Stimulated activated CD8-positive, alpha-beta memory T cell treated with anti-CD3 and anti-CD28 coated beads, Interleukin-7, amount 100 ng/mL, for 1 hour (primary cell): Measurements from ENCODE around the gene DHX29.

Source experiments
- DNase-seq, 2 donors: peaks; one replicate each; pipeline ENCODE4 v3.0.0-alpha.2; 2020; ENCODE audit warnings: low read depth in 2 of 2

DHX29 gene

GRCh38 chr5:55232271-55232984 lies 75.1 kb downstream of the DHX29 start:
- no peak for DNase-seq

DNA sequence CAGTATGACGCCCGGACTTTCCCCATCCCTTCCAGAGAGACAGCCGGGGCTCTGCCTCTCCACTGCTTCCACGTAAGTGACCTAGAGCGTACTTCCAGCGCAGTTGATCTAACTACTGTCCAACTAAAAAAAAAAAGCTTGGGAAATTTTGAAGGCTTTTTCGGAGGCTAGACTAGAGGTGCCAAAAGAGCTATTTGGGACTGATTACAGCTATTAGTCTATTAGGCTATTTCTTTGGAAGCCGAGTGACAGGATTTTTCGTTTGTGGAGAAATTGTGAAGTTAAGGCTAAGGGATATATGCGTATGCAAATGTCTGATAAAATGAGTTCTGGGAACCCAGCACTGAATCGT lies 75.6 kb downstream of the DHX29 start:
- DNase-seq = no peak

GRCh38 chr5:55231029-55231918 lies 76.2 kb downstream of the DHX29 start:
- no peak for DNase-seq

- DNase-seq = no peak
Observed at GRCh38 chr5:55230086-55230629, 77.3 kb downstream of the DHX29 start.

DNA sequence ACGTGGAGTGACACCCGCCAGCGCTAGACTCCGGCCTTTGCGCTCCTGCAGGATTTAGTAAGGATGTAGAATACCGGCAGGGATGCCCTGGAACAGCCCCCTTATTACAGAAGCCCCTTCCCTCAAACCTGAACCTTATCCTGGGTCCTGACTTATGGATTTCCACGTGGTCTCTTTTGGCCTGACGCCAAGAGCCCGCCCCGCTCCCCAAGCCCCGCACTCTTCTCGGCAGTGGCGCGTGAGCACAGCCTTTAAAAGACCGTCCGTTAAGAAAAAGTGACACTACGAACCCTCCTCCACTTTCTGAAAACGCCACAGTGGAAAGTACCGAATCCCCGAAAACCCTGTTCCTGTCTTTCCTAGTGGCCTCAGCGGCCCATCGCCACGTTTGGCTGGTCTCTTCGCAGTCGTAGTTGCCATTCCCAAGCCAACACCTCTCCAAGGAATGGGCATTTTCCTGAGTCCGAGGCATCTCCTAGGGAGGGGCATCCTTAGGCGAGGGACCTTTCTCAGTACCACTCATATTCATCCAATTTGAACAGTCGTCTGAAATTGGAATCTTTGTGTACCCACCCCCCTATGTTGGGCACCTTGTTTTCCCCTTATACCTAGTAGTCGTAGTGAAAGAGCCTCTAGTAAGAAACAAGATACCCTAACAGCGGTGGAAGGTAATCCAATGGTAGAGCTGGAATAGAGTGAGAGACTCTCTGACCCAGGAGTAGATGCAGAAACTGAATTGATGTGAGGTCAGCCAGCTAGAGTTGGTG lies 79.6 kb downstream of the DHX29 start:
- no peak for DNase-seq

GRCh38 chr5:55226934-55227663 lies 80.4 kb downstream of the DHX29 start, which contains the start of gene MCIDAS:
Gene MCIDAS (minus strand): TSS chr5:55227315. CDS start chr5:55227138, 177 bp downstream.
- DNase-seq = no peak

DNA sequence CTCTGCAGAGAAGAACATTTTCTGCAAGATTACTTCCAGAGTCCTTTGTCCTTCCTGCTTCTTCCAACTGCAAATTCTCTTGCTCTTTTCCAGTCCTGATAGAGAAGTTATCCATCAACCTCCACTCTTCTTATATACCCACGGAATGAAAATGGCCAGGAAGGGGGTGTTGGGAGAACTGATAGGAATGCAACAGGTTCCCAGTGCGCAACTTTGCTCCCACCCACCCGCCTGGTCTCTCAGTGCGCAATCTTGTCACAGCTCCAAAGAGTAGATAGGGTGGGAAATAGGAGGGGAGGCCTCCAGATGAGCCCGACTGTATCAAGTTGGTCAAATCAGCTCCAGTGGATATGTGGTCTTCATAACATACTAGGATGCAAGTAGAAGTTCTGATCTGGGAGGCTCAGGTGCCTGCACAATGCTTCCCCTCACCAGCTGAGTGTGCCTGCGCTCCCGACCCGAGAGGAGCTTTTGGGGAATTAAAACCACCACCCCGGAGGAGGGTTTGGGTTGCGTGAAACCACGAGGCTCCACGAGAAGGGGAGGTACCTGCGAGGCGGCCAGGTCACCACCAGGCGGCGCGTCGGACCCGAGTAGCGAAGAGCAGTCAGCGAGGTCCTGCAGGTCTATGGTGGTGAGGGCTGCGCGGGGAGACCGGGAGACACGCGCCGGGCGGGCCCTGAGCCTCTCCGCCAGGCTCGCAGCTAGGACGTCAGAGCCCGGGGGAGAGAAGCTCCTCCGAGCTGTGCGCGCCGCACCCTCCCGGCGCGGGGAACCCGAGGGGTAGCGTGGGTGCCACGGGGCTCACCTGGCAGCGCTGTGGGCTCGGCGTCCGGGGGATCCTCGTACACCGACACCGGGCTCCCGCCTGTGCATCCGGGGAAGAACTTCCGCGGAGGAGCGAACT lies 81.2 kb downstream of the DHX29 start:
- no peak for DNase-seq

GRCh38 chr5:55225346-55225745 lies 82.1 kb downstream of the DHX29 start:
- DNase-seq = no peak

DNA sequence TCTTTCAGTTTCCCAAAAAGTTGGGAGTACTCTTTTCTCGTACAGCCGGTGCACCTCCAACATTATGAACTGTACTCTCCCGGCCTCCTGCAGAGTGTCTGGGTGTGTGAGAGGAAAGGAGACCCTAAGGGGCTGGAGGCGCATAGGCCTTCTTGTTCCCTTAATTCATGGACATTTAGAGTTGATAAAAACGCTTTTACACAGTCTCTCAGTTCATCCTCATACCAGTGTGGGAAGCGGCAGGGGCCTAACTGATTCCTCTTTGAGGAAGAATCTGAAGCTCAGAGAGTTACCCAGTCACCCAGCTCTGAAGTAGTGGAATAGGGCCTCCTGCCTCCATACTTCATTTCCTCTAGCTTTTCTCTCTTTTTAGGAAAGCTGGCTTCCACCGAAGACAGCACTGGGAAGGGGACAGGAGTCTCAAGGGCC lies 83.7 kb downstream of the DHX29 start:
- no peak for DNase-seq

- no peak for DNase-seq
Observed at GRCh38 chr5:55222985-55223811, 84.3 kb downstream of the DHX29 start.

DNA sequence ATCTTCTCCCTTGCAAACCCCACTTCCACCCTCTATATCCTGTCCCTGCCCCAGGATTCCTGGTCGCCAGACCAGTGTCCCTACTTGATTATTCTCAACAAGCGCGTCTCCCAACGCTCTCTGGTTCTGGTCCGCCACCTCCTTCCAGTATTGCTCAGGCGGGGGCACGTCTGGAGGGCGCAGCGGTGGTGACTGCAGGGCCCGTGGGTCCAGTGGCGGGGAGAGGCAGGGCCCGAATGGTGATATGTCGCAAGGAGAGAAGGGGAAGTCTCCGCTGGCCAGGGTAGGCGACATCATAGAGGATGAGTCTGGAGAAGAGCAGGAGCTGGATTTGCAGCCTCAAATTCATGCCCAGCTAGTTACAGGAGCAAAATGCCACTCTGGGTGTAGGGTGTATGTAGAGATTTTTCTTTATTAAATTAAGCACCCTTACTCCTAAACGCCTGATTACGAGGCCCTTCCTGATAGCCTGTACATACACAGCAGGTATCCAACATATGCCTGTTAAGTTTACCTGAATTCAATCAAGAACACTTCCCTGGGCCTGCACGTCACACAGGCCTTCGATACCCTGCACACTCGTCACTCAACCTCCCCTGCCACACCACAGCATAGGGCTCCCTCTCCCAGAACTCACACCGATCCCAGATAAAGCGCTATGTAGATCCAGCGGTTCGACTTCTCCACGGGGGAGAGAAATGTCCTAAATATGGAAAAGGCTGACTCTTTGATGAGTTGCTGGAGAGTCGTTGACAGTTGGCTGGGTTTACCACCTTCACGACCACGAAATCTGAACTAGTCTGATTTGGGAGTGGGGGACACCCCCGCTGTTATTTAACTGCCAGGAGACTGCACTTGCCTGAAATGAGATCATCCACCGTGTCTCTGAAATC lies 85.2 kb downstream of the DHX29 start:
- DNase-seq = no peak

GRCh38 chr5:55220433-55221185 lies 86.9 kb downstream of the DHX29 start:
- DNase-seq = no peak

- DNase-seq = no peak
Observed at GRCh38 chr5:55219770-55220169, 87.7 kb downstream of the DHX29 start.

GRCh38 chr5:55218967-55219366 lies 88.5 kb downstream of the DHX29 start:
- DNase-seq = no peak

DNA sequence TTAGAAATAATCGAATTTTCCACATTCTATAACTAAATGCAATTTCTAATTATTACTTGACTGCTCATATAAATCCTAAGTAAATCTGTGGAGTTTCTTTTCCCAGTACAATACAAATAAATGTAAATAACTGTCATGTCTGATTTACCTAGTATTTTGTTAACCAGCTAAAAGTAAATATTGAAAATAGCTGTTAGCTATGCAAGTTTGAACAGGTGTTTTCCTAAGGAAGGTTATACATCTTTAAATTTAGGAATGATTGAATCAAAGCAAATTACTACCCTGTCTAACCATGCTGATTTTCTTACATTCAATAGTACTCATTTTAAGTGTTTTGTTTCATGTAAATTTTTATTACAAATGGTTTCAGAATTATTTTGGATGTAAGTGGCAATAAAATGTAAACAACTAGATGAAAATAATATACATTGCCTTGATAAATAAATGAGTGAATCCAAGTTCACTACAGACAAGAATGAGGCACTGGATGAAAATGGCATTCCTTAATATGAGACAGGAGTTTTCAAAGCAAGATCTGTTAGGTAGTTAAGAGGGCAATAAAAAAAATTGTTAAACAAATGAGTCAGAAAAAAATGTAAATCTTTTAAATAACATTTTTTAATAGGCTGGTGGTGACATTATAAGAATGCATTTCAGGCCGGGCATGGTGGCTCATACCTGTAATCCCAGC lies 96.2 kb downstream of the DHX29 start:
- no peak for DNase-seq
